PFSK-1 (cell line): Measurements from ENCODE around the gene EXD3.

Source experiments
- POLR2AphosphoS5 ChIP-seq: IDR thresholded peaks from 2 replicates; pipeline ENCODE4 v1.6.1; 2012; ENCODE audit warnings: low read depth, mild to moderate bottlenecking, control low read depth, low read length, moderate library complexity
- TAF1 ChIP-seq: IDR thresholded peaks from 2 replicates; pipeline ENCODE4 v1.6.1; 2012; ENCODE audit warnings: low read length, control low read depth, borderline replicate concordance; ENCODE audit not compliant: insufficient read depth
- TF ChIP-seq, protein P1 (sequence below), 2 experiments: IDR thresholded peaks; 2 replicates each; pipeline versions ENCODE4 v1.6.1 to v1.8.0; 2011 to 2012; ENCODE audit warnings: low read depth in 2 of 2, low read length in 2 of 2, control low read depth in 1 of 2, inconsistent platforms in 1 of 2, mild to moderate bottlenecking in 1 of 2, moderate library complexity in 1 of 2; ENCODE audit not compliant: insufficient read depth in 1 of 2

DNA sequence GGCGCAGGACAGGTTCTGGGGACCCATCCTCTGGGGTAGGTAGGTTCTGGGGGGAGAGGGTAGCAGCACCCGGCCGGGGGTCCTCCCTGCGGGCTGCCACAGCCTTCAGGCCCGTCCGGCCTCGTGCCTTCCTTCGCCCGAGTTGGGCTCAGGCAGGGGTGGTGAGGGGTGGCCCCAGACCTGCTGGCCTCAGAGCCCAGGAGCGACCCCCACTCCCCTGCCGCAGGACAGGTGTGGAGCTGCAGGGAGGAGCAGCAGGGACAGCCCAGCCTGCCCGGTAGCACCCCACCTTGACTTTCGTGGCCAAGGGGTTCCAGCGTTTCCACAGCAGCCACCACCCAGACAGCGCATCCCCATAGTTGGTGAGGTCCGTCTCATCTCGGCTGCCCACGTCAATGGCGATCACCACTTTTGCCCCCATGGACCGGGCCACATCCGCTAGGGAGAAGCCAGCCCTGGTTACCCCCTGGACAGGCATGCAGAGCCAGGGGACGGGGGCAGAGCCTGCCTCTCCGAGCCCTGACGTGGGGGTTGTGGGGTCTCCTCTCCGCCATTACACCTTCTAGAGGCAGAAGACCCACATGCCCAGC, 39.5 kb upstream of the EXD3 start:
- TF ChIP-seq POLR2AphosphoS5, result no peak
- no peak for TF ChIP-seq TAF1
- TF ChIP-seq, protein P1, sequence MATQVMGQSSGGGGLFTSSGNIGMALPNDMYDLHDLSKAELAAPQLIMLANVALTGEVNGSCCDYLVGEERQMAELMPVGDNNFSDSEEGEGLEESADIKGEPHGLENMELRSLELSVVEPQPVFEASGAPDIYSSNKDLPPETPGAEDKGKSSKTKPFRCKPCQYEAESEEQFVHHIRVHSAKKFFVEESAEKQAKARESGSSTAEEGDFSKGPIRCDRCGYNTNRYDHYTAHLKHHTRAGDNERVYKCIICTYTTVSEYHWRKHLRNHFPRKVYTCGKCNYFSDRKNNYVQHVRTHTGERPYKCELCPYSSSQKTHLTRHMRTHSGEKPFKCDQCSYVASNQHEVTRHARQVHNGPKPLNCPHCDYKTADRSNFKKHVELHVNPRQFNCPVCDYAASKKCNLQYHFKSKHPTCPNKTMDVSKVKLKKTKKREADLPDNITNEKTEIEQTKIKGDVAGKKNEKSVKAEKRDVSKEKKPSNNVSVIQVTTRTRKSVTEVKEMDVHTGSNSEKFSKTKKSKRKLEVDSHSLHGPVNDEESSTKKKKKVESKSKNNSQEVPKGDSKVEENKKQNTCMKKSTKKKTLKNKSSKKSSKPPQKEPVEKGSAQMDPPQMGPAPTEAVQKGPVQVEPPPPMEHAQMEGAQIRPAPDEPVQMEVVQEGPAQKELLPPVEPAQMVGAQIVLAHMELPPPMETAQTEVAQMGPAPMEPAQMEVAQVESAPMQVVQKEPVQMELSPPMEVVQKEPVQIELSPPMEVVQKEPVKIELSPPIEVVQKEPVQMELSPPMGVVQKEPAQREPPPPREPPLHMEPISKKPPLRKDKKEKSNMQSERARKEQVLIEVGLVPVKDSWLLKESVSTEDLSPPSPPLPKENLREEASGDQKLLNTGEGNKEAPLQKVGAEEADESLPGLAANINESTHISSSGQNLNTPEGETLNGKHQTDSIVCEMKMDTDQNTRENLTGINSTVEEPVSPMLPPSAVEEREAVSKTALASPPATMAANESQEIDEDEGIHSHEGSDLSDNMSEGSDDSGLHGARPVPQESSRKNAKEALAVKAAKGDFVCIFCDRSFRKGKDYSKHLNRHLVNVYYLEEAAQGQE (IDR thresholded peaks at IDR 0.05; ENCODE audit: insufficient read depth in 1 of 2, low read depth in 2 of 2, low read length in 2 of 2), result no peak
